Vagina (tissue), 2 donors: Measurements from ENCODE around the gene TIAM2. TPM values are rescaled to one million over a fixed set of nuclear protein-coding genes. Genes with fewer than 3 reads are reported as not detected.

Experiments used
- DNase-seq, 2 donors: peaks; one replicate each; pipeline ENCODE4 v3.0.0-alpha.2; 2017; ENCODE audit errors: extremely low spot score in 2 of 2
- H3K27ac ChIP-seq: fragments of 200-600 bp; sonication (generic); one replicate; pipeline ENCODE4 v1.5.1; 2019
- H3K27me3 ChIP-seq: fragments of 200-600 bp; sonication (generic); one replicate; pipeline ENCODE4 v1.5.1; 2019
- H3K36me3 ChIP-seq, 2 donors: fragments of 200-600 bp; sonication (generic); one replicate each; pipeline ENCODE4 v1.5.1; 2017 to 2019
- H3K4me1 ChIP-seq: fragments of 200-600 bp; sonication (generic); one replicate; pipeline ENCODE4 v1.5.1; 2019
- H3K4me3 ChIP-seq, 2 donors: fragments of 200-600 bp; sonication (generic); 1 replicate in 1 of 2; 2 replicates in 1 of 2; pipeline ENCODE4 v1.5.1; 2016 to 2019
- H3K9me3 ChIP-seq: fragments of 200-600 bp; sonication (generic); one replicate; pipeline ENCODE4 v1.5.1; 2019
- CTCF ChIP-seq, 3 experiments: fragments of 450-650 bp in 2 of 3; fragments of 200-600 bp in 1 of 3; sonication (generic) in 1 of 3; IDR thresholded peaks; one replicate each; pipeline ENCODE4 v1.5.1; 2017 to 2019; ENCODE audit warnings: antibody characterized with exemption in 3 of 3, mild to moderate bottlenecking in 2 of 3, moderate library complexity in 2 of 3
- POLR2A ChIP-seq, 2 donors: fragments of 450-650 bp; IDR thresholded peaks; one replicate each; pipeline ENCODE4 v1.6.1; 2017; ENCODE audit warnings: antibody characterized with exemption in 2 of 2, mild to moderate bottlenecking in 2 of 2, moderate library complexity in 2 of 2
- POLR2AphosphoS5 ChIP-seq, 2 donors: sonication (generic); formaldehyde crosslinking; IDR thresholded peaks; one replicate each; pipeline ENCODE4 v1.9.0; 2017; ENCODE audit warnings: antibody characterized with exemption in 2 of 2, mild to moderate bottlenecking in 2 of 2, low read depth in 1 of 2; ENCODE audit not compliant: insufficient read depth in 1 of 2
- intact Hi-C: fragments of 100-400 bp; cut with DNase I; formaldehyde crosslinking; loops from one replicate; pipeline ENCODE4 v1.15.1; 2023
- total RNA-seq: library from RNA; depleted of rRNA; stranded (reverse); fragments of >200 nt; gene quantifications from one replicate; pipeline ENCODE4 v1.2.3, GENCODE V29; 2016

Gene TIAM2
- total RNA-seq, 1 donor from 2014 or later: 11.5 TPM

- DNase-seq: no peak
- intact Hi-C loops: no loop called here
- Histone ChIP-seq H3K27ac (no peak overlapping the region), H3K9me3 (no peaks in the 10 kb centered on the region), H3K27me3 (no peaks in the 10 kb centered on the region), H3K36me3 (no peaks in the 10 kb centered on the region), H3K4me3 (no peak overlapping the region), H3K4me1 (no peaks in the 10 kb centered on the region)
- TF ChIP-seq POLR2AphosphoS5 (IDR thresholded peaks at IDR 0.05; ENCODE audit: insufficient read depth in 1 of 2, low read depth in 1 of 2): no peak
Observed at GRCh38 chr6:154981079-154981870, 13.8 kb upstream of the TIAM2 start.

- no peaks in the 10 kb centered on the region for H3K27me3 ChIP-seq
- DNase-seq: no peak
- H3K4me3 ChIP-seq: no peak overlapping the region
- intact Hi-C loops: no loop called here
- TF ChIP-seq POLR2A (IDR thresholded peaks at IDR 0.05) (no peak), CTCF (IDR thresholded peaks at IDR 0.05) (no peak), POLR2AphosphoS5 (IDR thresholded peaks at IDR 0.05; ENCODE audit: insufficient read depth in 1 of 2, low read depth in 1 of 2) (no peak)
- H3K27ac ChIP-seq: no peak overlapping the region
- no peaks in the 10 kb centered on the region for H3K36me3 ChIP-seq
- H3K4me1 ChIP-seq: no peaks in the 10 kb centered on the region
- H3K9me3 ChIP-seq: no peaks in the 10 kb centered on the region
Observed at GRCh38 chr6:154984146-154984545, 11.0 kb upstream of the TIAM2 start.

- H3K27me3 ChIP-seq: no peaks in the 10 kb centered on the region
- no peaks in the 10 kb centered on the region for H3K9me3 ChIP-seq
- TF ChIP-seq POLR2AphosphoS5 (IDR thresholded peaks at IDR 0.05; ENCODE audit: insufficient read depth in 1 of 2, low read depth in 1 of 2) (no peak), POLR2A (IDR thresholded peaks at IDR 0.05) (no peak), CTCF (IDR thresholded peaks at IDR 0.05) (no peak)
- H3K4me3 ChIP-seq: no peak overlapping the region
- intact Hi-C loops: no loop called here
- H3K27ac ChIP-seq: no peak overlapping the region
- no peak for DNase-seq
- H3K4me1 ChIP-seq: no peaks in the 10 kb centered on the region
- no peaks in the 10 kb centered on the region for H3K36me3 ChIP-seq
Observed at GRCh38 chr6:154986787-154987235, 8.3 kb upstream of the TIAM2 start.

GRCh38 chr6:154989448-154989847 is 5.7 kb upstream of the TIAM2 start:
- no peak for TF ChIP-seq POLR2A (IDR thresholded peaks at IDR 0.05)
- no peak for TF ChIP-seq POLR2AphosphoS5 (IDR thresholded peaks at IDR 0.05; ENCODE audit: insufficient read depth in 1 of 2, low read depth in 1 of 2)
- TF ChIP-seq CTCF (IDR thresholded peaks at IDR 0.05): no peak
- no peaks in the 10 kb centered on the region for H3K27me3 ChIP-seq
- no peaks in the 10 kb centered on the region for H3K4me1 ChIP-seq
- H3K4me3 ChIP-seq: no peak overlapping the region
- DNase-seq: no peak
- intact Hi-C loops: no loop called here
- H3K27ac ChIP-seq: no peak overlapping the region
- H3K36me3 ChIP-seq: no peaks in the 10 kb centered on the region
- no peaks in the 10 kb centered on the region for H3K9me3 ChIP-seq

- H3K4me1 ChIP-seq: peaks cover 8% of the 10 kb centered on the region
- no peaks in the 10 kb centered on the region for H3K27me3 ChIP-seq
- intact Hi-C loops: no loop called here
- no peak for TF ChIP-seq POLR2A (IDR thresholded peaks at IDR 0.05)
- TF ChIP-seq POLR2AphosphoS5 (IDR thresholded peaks at IDR 0.05; ENCODE audit: insufficient read depth in 1 of 2, low read depth in 1 of 2): no peak
- TF ChIP-seq CTCF (IDR thresholded peaks at IDR 0.05): no peak
- no peak overlapping the region for H3K27ac ChIP-seq
- H3K36me3 ChIP-seq: no peaks in the 10 kb centered on the region
- DNase-seq: no peak
- no peaks in the 10 kb centered on the region for H3K9me3 ChIP-seq
- no peak overlapping the region for H3K4me3 ChIP-seq
Observed at GRCh38 chr6:154991207-154991606, 3.9 kb upstream of the TIAM2 start.
